H1 (cell line): Measurements from ENCODE around the gene NLRC5. TPM values are rescaled to one million over a fixed set of nuclear protein-coding genes. Genes with fewer than 3 reads are reported as not detected.

Experiments
- CTCF ChIA-PET: fragments of 300-600 bp; sonication (Branson Sonifier 250); formaldehyde crosslinking; loops from one replicate; lab custom pipeline; 2021; ENCODE audit not compliant: partially characterized antibody; lab: Charles Lee
- POLR2A ChIA-PET: fragments of 300-600 bp; sonication (Branson Sonifier 250); formaldehyde crosslinking; loops from one replicate; lab custom pipeline; 2021; ENCODE audit warnings: inconsistent platforms; ENCODE audit not compliant: partially characterized antibody; lab: Charles Lee
- DNase-seq, 2 experiments: peaks; one replicate each; pipeline versions ENCODE4 v3.0.0 to v3.0.0-alpha.2; 2010 to 2022; ENCODE audit warnings: low spot score in 2 of 2, low read depth in 1 of 2, mixed read lengths in 1 of 2
- FAIRE-seq: peaks from 2 replicates; lab custom pipeline; 2011; peaks lifted over from hg19 to GRCh38; lab: Jason Lieb, UNC
- H2AFZ ChIP-seq: 2 replicates; pipeline ENCODE4 v1.8.1; 2012; ENCODE audit warnings: low read length, inconsistent platforms
- H2AK5ac ChIP-seq: 2 replicates; pipeline ENCODE4 v1.6.1; 2013; ENCODE audit warnings: low read depth, low read length
- H2BK120ac ChIP-seq: replicated peaks from 2 replicates; pipeline ENCODE3; 2013; ENCODE audit warnings: low read depth, low read length, inconsistent platforms
- H2BK12ac ChIP-seq: 2 replicates; pipeline ENCODE4 v1.6.1; 2013; ENCODE audit warnings: low read depth, low read length
- H2BK15ac ChIP-seq: 2 replicates; pipeline ENCODE4 v1.6.1; 2013; ENCODE audit warnings: low read length
- H2BK20ac ChIP-seq: 2 replicates; pipeline ENCODE4 v1.6.1; 2013; ENCODE audit warnings: low read length
- H2BK5ac ChIP-seq: 2 replicates; pipeline ENCODE4 v1.6.1; 2013; ENCODE audit warnings: low read depth, low read length
- H3K14ac ChIP-seq: 2 replicates; pipeline ENCODE4 v1.6.1; 2013; ENCODE audit warnings: inconsistent platforms; ENCODE audit not compliant: insufficient read length
- H3K18ac ChIP-seq: 2 replicates; pipeline ENCODE4 v1.6.1; 2013; ENCODE audit warnings: low read length; ENCODE audit errors: extremely low read depth
- H3K23ac ChIP-seq: 2 replicates; pipeline ENCODE4 v1.6.1; 2013; ENCODE audit warnings: inconsistent platforms; ENCODE audit not compliant: insufficient read length
- H3K23me2 ChIP-seq: 2 replicates; pipeline ENCODE4 v1.6.1; 2013; ENCODE audit warnings: low read depth, low read length
- H3K27ac ChIP-seq: 2 replicates; pipeline ENCODE4 v1.6.1; 2011; ENCODE audit warnings: low read depth, low read length, inconsistent platforms
- H3K27me3 ChIP-seq, 4 experiments: replicated peaks in 1 of 4; 1 replicate in 1 of 4; 2 replicates in 3 of 4; pipeline versions ENCODE4 v1.6.1 to v1.8.1; 2011 to 2013; ENCODE audit warnings: low read length in 3 of 4, mild to moderate bottlenecking in 3 of 4, inconsistent platforms in 2 of 4, mixed read lengths in 2 of 4, moderate library complexity in 1 of 4; ENCODE audit not compliant: control insufficient read depth in 3 of 4, insufficient read depth in 3 of 4; ENCODE audit errors: extremely low read depth in 1 of 4
- H3K36me3 ChIP-seq, 4 experiments: 2 replicates each; pipeline versions ENCODE4 v1.6.1 to v1.8.1; 2011 to 2013; ENCODE audit warnings: mild to moderate bottlenecking in 4 of 4, low read length in 3 of 4, moderate library complexity in 2 of 4, control low read depth in 1 of 4, inconsistent platforms in 1 of 4; ENCODE audit not compliant: insufficient read depth in 4 of 4, control insufficient read depth in 2 of 4
- H3K4ac ChIP-seq: replicated peaks from 2 replicates; pipeline ENCODE3; 2013; ENCODE audit warnings: low read length, low read depth, mixed read lengths, inconsistent platforms; ENCODE audit not compliant: insufficient read length
- H3K4me1 ChIP-seq, 4 experiments: replicated peaks in 1 of 4; 1 replicate in 1 of 4; 2 replicates in 3 of 4; pipeline versions ENCODE4 v1.6.1 to v1.8.1; 2011 to 2013; ENCODE audit warnings: low read length in 3 of 4, inconsistent platforms in 2 of 4, mixed read lengths in 1 of 4; ENCODE audit not compliant: insufficient read depth in 4 of 4, control insufficient read depth in 3 of 4
- H3K4me2 ChIP-seq, 2 experiments: 2 replicates each; pipeline versions ENCODE4 v1.6.1 to v1.8.1; 2011 to 2013; ENCODE audit warnings: low read depth in 2 of 2, low read length in 2 of 2, control low read depth in 1 of 2, inconsistent platforms in 1 of 2, mild to moderate bottlenecking in 1 of 2; ENCODE audit not compliant: insufficient read depth in 1 of 2
- H3K4me3 ChIP-seq, 4 experiments: fragments of 200-600, 300-600 bp in 1 of 4; sonication (generic), shearing (Covaris generic), sonication (Bioruptor Twin) in 1 of 4; 2 replicates each; pipeline versions ENCODE4 v1.5.1 to v1.8.1; 2011 to 2016; ENCODE audit warnings: low read length in 4 of 4, low read depth in 3 of 4, control low read depth in 2 of 4, inconsistent platforms in 2 of 4, mild to moderate bottlenecking in 2 of 4, mixed read lengths in 1 of 4, moderate library complexity in 1 of 4; ENCODE audit not compliant: insufficient read depth in 2 of 4; ENCODE audit errors: extremely low read depth in 1 of 4
- H3K56ac ChIP-seq: replicated peaks from 2 replicates; pipeline ENCODE3; 2013; ENCODE audit warnings: low read depth, mild to moderate bottlenecking, mixed read lengths, low read length, inconsistent platforms; ENCODE audit not compliant: insufficient read length
- H3K79me1 ChIP-seq: 2 replicates; pipeline ENCODE4 v1.6.1; 2013; ENCODE audit warnings: low read depth, low read length, control low read depth
- H3K79me2 ChIP-seq, 2 experiments: 2 replicates each; pipeline versions ENCODE4 v1.6.1 to v1.8.1; 2012 to 2013; ENCODE audit warnings: low read length in 2 of 2, mild to moderate bottlenecking in 2 of 2, inconsistent platforms in 1 of 2; ENCODE audit not compliant: insufficient read depth in 2 of 2, control insufficient read depth in 1 of 2
- H3K9ac ChIP-seq, 4 experiments: replicated peaks in 1 of 4; 1 replicate in 1 of 4; 2 replicates in 3 of 4; pipeline versions ENCODE4 v1.6.1 to v1.8.1; 2011 to 2013; ENCODE audit warnings: low read depth in 3 of 4, low read length in 3 of 4, control low read depth in 2 of 4, mild to moderate bottlenecking in 2 of 4, moderate library complexity in 2 of 4, inconsistent platforms in 1 of 4; ENCODE audit errors: extremely low read depth in 1 of 4
- H3K9me3 ChIP-seq, 2 experiments: 2 replicates each; pipeline versions ENCODE4 v1.6.1 to v1.8.1; 2012 to 2013; ENCODE audit warnings: mild to moderate bottlenecking in 2 of 2, moderate library complexity in 2 of 2, control low read depth in 1 of 2, inconsistent platforms in 1 of 2, low read depth in 1 of 2, low read length in 1 of 2, mixed read lengths in 1 of 2; ENCODE audit not compliant: insufficient read depth in 2 of 2
- H4K20me1 ChIP-seq, 2 experiments: replicated peaks in 1 of 2; 2 replicates each; pipeline versions ENCODE3 to v1.8.1; 2011 to 2013; ENCODE audit warnings: inconsistent platforms in 2 of 2, low read length in 2 of 2, mild to moderate bottlenecking in 1 of 2; ENCODE audit not compliant: insufficient read depth in 2 of 2, control insufficient read depth in 1 of 2
- H4K5ac ChIP-seq: 2 replicates; pipeline ENCODE4 v1.6.1; 2013; ENCODE audit warnings: low read length, low read depth, mixed read lengths, inconsistent platforms; ENCODE audit not compliant: insufficient read length
- H4K8ac ChIP-seq: 2 replicates; pipeline ENCODE4 v1.8.0; 2013; ENCODE audit warnings: mild to moderate bottlenecking, moderate library complexity, low read length, inconsistent platforms; ENCODE audit not compliant: insufficient read depth; ENCODE audit errors: extremely low read depth
- H4K91ac ChIP-seq: replicated peaks from 2 replicates; pipeline ENCODE3; 2013; ENCODE audit warnings: low read length, mixed read lengths, inconsistent platforms; ENCODE audit not compliant: insufficient read length
- CHD2 ChIP-seq: IDR thresholded peaks from 2 replicates; pipeline ENCODE4 v1.6.1; 2012; ENCODE audit warnings: low read length, improper control_type of control experiment
- EP300 ChIP-seq, 2 experiments: IDR thresholded peaks; 1 replicate in 1 of 2; 2 replicates in 1 of 2; pipeline ENCODE4 v1.6.1; 2011 to 2012; ENCODE audit warnings: low read depth in 2 of 2, low read length in 2 of 2, mild to moderate bottlenecking in 2 of 2, borderline replicate concordance in 1 of 2, inconsistent platforms in 1 of 2, moderate library complexity in 1 of 2
- HDAC2 ChIP-seq, 2 experiments: fragments of 300-600 bp in 1 of 2; sonication (generic) in 1 of 2; IDR thresholded peaks; 2 replicates each; pipeline ENCODE4 v1.6.1; 2011 to 2012; ENCODE audit warnings: low read depth in 2 of 2, low read length in 2 of 2, mild to moderate bottlenecking in 2 of 2, moderate library complexity in 2 of 2, borderline replicate concordance in 1 of 2, inconsistent platforms in 1 of 2
- PHF8 ChIP-seq: fragments of 200-600 bp; sonication (generic); conservative IDR thresholded peaks from 2 replicates; pipeline ENCODE4 v1.7.1; 2012; ENCODE audit warnings: low read depth, mild to moderate bottlenecking, inconsistent platforms, low read length, moderate library complexity
- POLR2A ChIP-seq, 2 experiments: IDR thresholded peaks; 1 replicate in 1 of 2; 2 replicates in 1 of 2; pipeline ENCODE4 v1.6.1; 2011; ENCODE audit warnings: low read depth in 2 of 2, low read length in 2 of 2, mild to moderate bottlenecking in 2 of 2; ENCODE audit errors: control extremely low read depth in 1 of 2
- RXRA ChIP-seq: IDR thresholded peaks from 2 replicates; pipeline ENCODE4 v1.6.1; 2011; ENCODE audit warnings: low read depth, mild to moderate bottlenecking, low read length, moderate library complexity; ENCODE audit not compliant: insufficient read depth
- SIRT6 ChIP-seq: IDR thresholded peaks from one replicate; pipeline ENCODE4 v1.7.1; 2012; ENCODE audit warnings: low read length, inconsistent platforms
- SP2 ChIP-seq: IDR thresholded peaks from 2 replicates; pipeline ENCODE4 v1.6.1; 2012; ENCODE audit warnings: mild to moderate bottlenecking, low read length, inconsistent platforms
- SUZ12 ChIP-seq: fragments of 200-600 bp; sonication (generic); IDR thresholded peaks from 2 replicates; pipeline ENCODE4 v1.6.1; 2012; ENCODE audit warnings: mild to moderate bottlenecking, inconsistent platforms, low read length, moderate library complexity, mixed read lengths
- TAF7 ChIP-seq: optimal IDR thresholded peaks from 2 replicates; pipeline ENCODE3; 2011; ENCODE audit warnings: low read depth, mild to moderate bottlenecking, inconsistent platforms, low read length, moderate library complexity, borderline replicate concordance
- WGBS, 2 experiments: shearing (Covaris generic) in 1 of 2; methylation state at CpG; one replicate each; pipeline versions ENCODE4 v1.1.6 to v1.1.7; 2013 to 2015; ENCODE audit warnings: low lambda C conversion rate in 2 of 2, mixed read lengths in 2 of 2, inconsistent platforms in 1 of 2, low coverage in 1 of 2, missing lambda C conversion rate in 1 of 2; ENCODE audit not compliant: insufficient replicate concordance in 2 of 2, insufficient coverage in 1 of 2, insufficient read length in 1 of 2; ENCODE audit errors: extremely low coverage in 1 of 2, missing lambda C conversion rate in 1 of 2; 5-methylcytosine and 5-hydroxymethylcytosine counted together
- polyA plus RNA-seq, 7 experiments: library from polyadenylated mRNA; depleted of rRNA in 3 of 7; stranded (reverse) in 5 of 7; unstranded in 2 of 7; fragments of >200 nt in 5 of 7; fragments of 200-250 nt in 2 of 7; gene quantifications; 1 replicate in 5 of 7; 2 replicates in 1 of 7; 4 replicates in 1 of 7; pipeline versions ENCODE4 v1.2.1 to v1.2.3, GENCODE V29; 2011 to 2013; ENCODE audit warnings: missing spikeins in 2 of 7, mixed read lengths in 2 of 7
- total RNA-seq: library from RNA; stranded (reverse); fragmentation: NEBNext Ultra II Directional; extraction: Animal tissue kit (Norgen Biotek cat#: 25700); gene quantifications from 2 replicates; pipeline ENCODE4 v1.2.1, GENCODE V29; 2021
- TF ChIP-seq, protein P1 (sequence below): IDR thresholded peaks from 2 replicates; pipeline ENCODE4 v1.6.1; 2012; ENCODE audit warnings: low read length, inconsistent platforms

Gene NLRC5
- total and polyA plus RNA-seq, 2 of the 8 experiments (the other 6 are each of a cell fraction or from before 2014, with no cell fraction given): 2.2 to 3.2 TPM

DNA sequence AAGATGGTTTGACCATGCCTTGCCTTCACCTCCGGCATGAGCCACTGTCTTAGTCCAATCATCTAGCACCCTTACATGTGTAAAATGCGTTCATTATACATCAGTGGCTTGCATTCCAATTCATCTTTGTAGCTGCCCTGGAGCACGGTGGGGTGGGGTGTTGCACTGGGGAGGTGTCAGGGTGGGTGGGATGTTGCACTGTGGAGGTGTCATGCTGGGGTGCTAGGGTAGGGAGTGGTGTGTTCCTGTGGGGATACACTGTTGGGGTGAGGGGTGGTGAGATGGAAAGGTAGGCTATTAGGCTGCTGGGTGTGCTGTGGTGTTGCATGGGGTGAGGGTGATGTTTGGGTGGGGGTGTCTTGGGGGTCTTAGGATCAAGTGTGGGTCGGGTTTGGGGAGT is 47.0 kb downstream of the NLRC5 start:
- no peak overlapping the region for H2BK15ac ChIP-seq
- no peak overlapping the region for H3K9ac ChIP-seq
- CTCF ChIA-PET: interaction anchor here (2.4 to 3.1 kb wide), 2 partner anchors 9 to 72 kb away, joined by 10 to 16 read pairs; no protein-coding TSS in a partner anchor
- H3K79me1 ChIP-seq: no peaks in the 10 kb centered on the region
- H4K20me1 ChIP-seq: peaks cover 0 to 2% of the 10 kb centered on the region in 2 experiments
- no peak overlapping the region for H3K4ac ChIP-seq
- no peak overlapping the region for H2BK20ac ChIP-seq
- H3K14ac ChIP-seq: no peak overlapping the region
- 0 out of 4 replicates have a peak, but pooled peaks cover 0 to 5% of the 10 kb centered on the region in 2 experiments for H3K9me3 ChIP-seq
- no peak overlapping the region for H3K23ac ChIP-seq
- 92% methylated on average over 4 of the region's 4 CpGs; no CpG with 5 or more reads in 1 of the 2 experiments for WGBS, 2 experiments
- DNase-seq: no peak
- no peaks in the 10 kb centered on the region for H3K4me1 ChIP-seq
- H2AK5ac ChIP-seq: no peak overlapping the region
- no peak for TF ChIP-seq SP2
- TF ChIP-seq, protein P1, sequence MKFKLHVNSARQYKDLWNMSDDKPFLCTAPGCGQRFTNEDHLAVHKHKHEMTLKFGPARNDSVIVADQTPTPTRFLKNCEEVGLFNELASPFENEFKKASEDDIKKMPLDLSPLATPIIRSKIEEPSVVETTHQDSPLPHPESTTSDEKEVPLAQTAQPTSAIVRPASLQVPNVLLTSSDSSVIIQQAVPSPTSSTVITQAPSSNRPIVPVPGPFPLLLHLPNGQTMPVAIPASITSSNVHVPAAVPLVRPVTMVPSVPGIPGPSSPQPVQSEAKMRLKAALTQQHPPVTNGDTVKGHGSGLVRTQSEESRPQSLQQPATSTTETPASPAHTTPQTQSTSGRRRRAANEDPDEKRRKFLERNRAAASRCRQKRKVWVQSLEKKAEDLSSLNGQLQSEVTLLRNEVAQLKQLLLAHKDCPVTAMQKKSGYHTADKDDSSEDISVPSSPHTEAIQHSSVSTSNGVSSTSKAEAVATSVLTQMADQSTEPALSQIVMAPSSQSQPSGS: no peak
- TF ChIP-seq TAF7: no peak
- no peak for TF ChIP-seq SIRT6
- no peak for TF ChIP-seq POLR2A (IDR thresholded peaks at IDR 0.05; ENCODE audit: control extremely low read depth in 1 of 2, low read depth in 2 of 2, low read length in 2 of 2)
- TF ChIP-seq EP300 (IDR thresholded peaks at IDR 0.05; ENCODE audit: borderline replicate concordance in 1 of 2, low read depth in 2 of 2, low read length in 2 of 2): no peak
- TF ChIP-seq PHF8: no peak
- no peak for TF ChIP-seq HDAC2 (IDR thresholded peaks at IDR 0.05; ENCODE audit: borderline replicate concordance in 1 of 2, low read depth in 2 of 2, low read length in 2 of 2)
- TF ChIP-seq RXRA: no peak
- no peak for TF ChIP-seq CHD2
- no peak for TF ChIP-seq SUZ12
- H4K8ac ChIP-seq: no peak overlapping the region
- no peak overlapping the region for H4K5ac ChIP-seq
- no peaks in the 10 kb centered on the region for H3K79me2 ChIP-seq
- H3K27ac ChIP-seq: no peak overlapping the region
- no peak overlapping the region for H3K4me2 ChIP-seq
- no peak overlapping the region for H2BK120ac ChIP-seq
- H3K18ac ChIP-seq: no peak overlapping the region
- no peak overlapping the region for H3K4me3 ChIP-seq
- no peak overlapping the region for H2BK5ac ChIP-seq
- H3K56ac ChIP-seq: no peak overlapping the region
- no peak for FAIRE-seq
- H3K23me2 ChIP-seq: no peaks in the 10 kb centered on the region
- POLR2A ChIA-PET: no interaction called here
- H2BK12ac ChIP-seq: no peak overlapping the region
- no peak overlapping the region for H2AFZ ChIP-seq
- no peaks in the 10 kb centered on the region for H3K36me3 ChIP-seq
- H4K91ac ChIP-seq: no peak overlapping the region
- H3K27me3 ChIP-seq: no peaks in the 10 kb centered on the region
